ENCODE results near the gene CST5. TPM values are rescaled to one million over a fixed set of nuclear protein-coding genes. Genes with fewer than 3 reads are reported as not detected.
"Not testable (repeated sequence)": the region's sequence is repeated elsewhere in the genome, so short reads cannot be mapped to it uniquely, and the experiment has no call there.

CST5 gene
- not detected for polyA plus RNA-seq (2013, experiment 1 of 2; ENCODE audit: insufficient read length)
- not detected for polyA plus RNA-seq (2013, experiment 2 of 2; ENCODE audit: insufficient read length)

GRCh38 chr20:23879328-23879798, at the start of gene CST5:
Gene CST5 (minus strand): TSS chr20:23879748. CDS start chr20:23879676, 72 bp downstream.
- DNase-seq, result no peak

- no peak for DNase-seq
Measured at GRCh38 chr20:23928788-23929187, 49.2 kb upstream of the CST5 start.

- no peak for DNase-seq
Measured at GRCh38 chr20:23928353-23928752, 48.8 kb upstream of the CST5 start.

GRCh38 chr20:23926944-23927872, 47.7 kb upstream of the CST5 start:
- no peak for DNase-seq

GRCh38 chr20:23926526-23926880, 47.0 kb upstream of the CST5 start:
- DNase-seq, result no peak

GRCh38 chr20:23925789-23926525, 46.4 kb upstream of the CST5 start:
- DNase-seq, result no peak

GRCh38 chr20:23924751-23925150, 45.2 kb upstream of the CST5 start:
- DNase-seq, result no peak

- DNase-seq, result no peak
Measured at GRCh38 chr20:23923891-23924435, 44.4 kb upstream of the CST5 start.

GRCh38 chr20:23923311-23923710, 43.8 kb upstream of the CST5 start:
- no peak for DNase-seq

- no peak for DNase-seq
Measured at GRCh38 chr20:23920408-23921325, 41.1 kb upstream of the CST5 start.

- DNase-seq, result no peak
Measured at GRCh38 chr20:23918896-23919295, 39.3 kb upstream of the CST5 start.

GRCh38 chr20:23918101-23918862, 38.7 kb upstream of the CST5 start:
- no peak for DNase-seq

GRCh38 chr20:23917024-23917725, 37.6 kb upstream of the CST5 start:
- DNase-seq, result no peak

GRCh38 chr20:23915844-23916243, 36.3 kb upstream of the CST5 start:
- DNase-seq, result no peak

GRCh38 chr20:23914469-23914868, 34.9 kb upstream of the CST5 start:
- DNase-seq, result not testable (repeated sequence)

- DNase-seq, result no peak
Measured at GRCh38 chr20:23910210-23910609, 30.7 kb upstream of the CST5 start.

- DNase-seq, result no peak
Measured at GRCh38 chr20:23909390-23909789, 29.8 kb upstream of the CST5 start.

- DNase-seq, result no peak
Measured at GRCh38 chr20:23907579-23907978, 28.0 kb upstream of the CST5 start.

- DNase-seq, result not testable (repeated sequence)
Measured at GRCh38 chr20:23902396-23902795, 22.8 kb upstream of the CST5 start.

GRCh38 chr20:23890867-23891266, 11.3 kb upstream of the CST5 start:
- not testable (repeated sequence) for DNase-seq

All from fibroblast of skin of abdomen (primary cell).